ENCODE measurements around the gene RIN3.

The RIN3 gene

DNA sequence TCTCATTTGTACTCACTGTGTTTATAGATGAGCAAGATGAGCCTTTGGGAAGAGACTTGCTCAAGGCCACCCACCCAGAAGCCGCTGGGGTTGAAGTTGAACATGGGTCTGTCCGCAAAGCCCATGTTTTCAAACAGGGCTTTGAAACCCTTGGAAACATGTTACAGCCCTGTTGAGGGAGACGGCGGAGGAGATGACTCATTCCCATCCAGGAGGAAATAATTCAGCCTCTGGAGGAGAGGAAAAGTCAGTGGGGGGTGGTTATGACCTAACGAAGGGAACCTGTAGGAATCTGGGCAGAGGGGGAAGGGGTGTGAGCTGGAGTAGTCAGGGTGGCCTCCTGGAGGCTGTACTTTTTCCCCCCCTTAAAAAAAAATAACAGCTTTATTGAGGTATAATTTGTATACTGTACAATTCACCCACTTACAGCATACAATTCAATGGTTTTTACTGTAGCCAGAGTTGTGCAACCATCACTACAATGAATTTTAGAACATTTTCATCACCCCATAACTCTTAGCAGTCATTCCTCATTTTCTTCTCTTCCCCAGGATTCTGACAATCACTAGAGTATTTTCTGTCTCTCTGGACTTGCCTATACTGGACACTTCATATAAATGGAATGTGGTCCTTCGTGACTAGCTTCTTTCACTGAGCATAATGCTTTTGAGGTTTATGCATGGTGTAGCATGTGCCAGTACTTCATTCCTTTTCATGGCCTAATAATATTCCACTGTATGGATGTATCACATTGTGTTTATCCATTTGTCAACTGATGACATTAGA is 1.9 kb upstream of the RIN3 start:
- Histone ChIP-seq H3K9me3 (replicated peaks in 1 of 11) (no peaks in the 10 kb centered on the region), H3K4me2 (peak overlapping the region in 2 of 11 experiments; percentile 25 to 33; a peak in 3 of 22 replicates), H3K36me3 (no peaks in the 10 kb centered on the region), H3K9ac (no peak overlapping the region), H3K27me3 (peaks cover 0 to 40% (median 13%) of the 10 kb centered on the region in 11 experiments; a peak in 16 of 22 replicates), H4K20me1 (peaks cover 0 to 21% (median 0%) of the 10 kb centered on the region in 11 experiments; a peak in 7 of 22 replicates), H3K4me3 (no peak overlapping the region), H3K4me1 (peaks cover 41 to 61% (median 52%) of the 10 kb centered on the region in 10 experiments), H3K27ac (no peak overlapping the region)
- TF ChIP-seq Cebpa-rat (IDR thresholded peaks at IDR 0.05) = no peak

DNA sequence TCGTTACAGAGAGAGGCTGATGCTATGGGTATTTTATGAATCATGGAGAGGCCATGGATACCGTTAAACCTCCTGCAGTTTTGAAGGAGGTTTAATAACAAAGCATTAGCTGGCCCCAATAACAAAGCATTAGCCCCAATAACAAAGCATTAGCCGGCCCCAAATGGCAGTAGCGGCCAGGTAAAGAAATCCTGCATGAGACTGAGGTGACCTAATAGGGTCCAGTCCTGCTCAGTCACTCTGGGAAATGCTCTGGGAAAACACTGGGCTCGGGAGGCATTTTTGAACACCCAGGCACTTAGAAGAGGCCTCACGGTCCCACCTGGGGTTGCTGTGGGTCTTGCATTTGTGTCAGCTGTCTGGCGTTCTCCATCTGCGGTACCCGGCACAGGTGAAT is 776 bp upstream of the RIN3 start:
- Histone ChIP-seq H3K27ac (peak overlapping the region in 9 of 11 experiments; percentile 82 to 95 (median 90); a peak in 15 of 22 replicates), H3K4me2 (peak overlapping the region; percentile 90 to 100 (median 97)), H3K4me3 (peak overlapping the region; percentile 61 to 83 (median 72); a peak in 19 of 20 replicates), H3K9me3 (replicated peaks in 1 of 11) (no peaks in the 10 kb centered on the region), H3K4me1 (peaks cover 30 to 61% (median 43%) of the 10 kb centered on the region in 10 experiments), H4K20me1 (peaks cover 0 to 27% (median 0%) of the 10 kb centered on the region in 11 experiments; a peak in 7 of 22 replicates), H3K9ac (peak overlapping the region; percentile 85 to 98 (median 90); a peak in 21 of 22 replicates), H3K36me3 (no peaks in the 10 kb centered on the region), H3K27me3 (peaks cover 0 to 40% (median 13%) of the 10 kb centered on the region in 11 experiments; a peak in 16 of 22 replicates)
- TF ChIP-seq Cebpa-rat (IDR thresholded peaks at IDR 0.05) = no peak

DNA sequence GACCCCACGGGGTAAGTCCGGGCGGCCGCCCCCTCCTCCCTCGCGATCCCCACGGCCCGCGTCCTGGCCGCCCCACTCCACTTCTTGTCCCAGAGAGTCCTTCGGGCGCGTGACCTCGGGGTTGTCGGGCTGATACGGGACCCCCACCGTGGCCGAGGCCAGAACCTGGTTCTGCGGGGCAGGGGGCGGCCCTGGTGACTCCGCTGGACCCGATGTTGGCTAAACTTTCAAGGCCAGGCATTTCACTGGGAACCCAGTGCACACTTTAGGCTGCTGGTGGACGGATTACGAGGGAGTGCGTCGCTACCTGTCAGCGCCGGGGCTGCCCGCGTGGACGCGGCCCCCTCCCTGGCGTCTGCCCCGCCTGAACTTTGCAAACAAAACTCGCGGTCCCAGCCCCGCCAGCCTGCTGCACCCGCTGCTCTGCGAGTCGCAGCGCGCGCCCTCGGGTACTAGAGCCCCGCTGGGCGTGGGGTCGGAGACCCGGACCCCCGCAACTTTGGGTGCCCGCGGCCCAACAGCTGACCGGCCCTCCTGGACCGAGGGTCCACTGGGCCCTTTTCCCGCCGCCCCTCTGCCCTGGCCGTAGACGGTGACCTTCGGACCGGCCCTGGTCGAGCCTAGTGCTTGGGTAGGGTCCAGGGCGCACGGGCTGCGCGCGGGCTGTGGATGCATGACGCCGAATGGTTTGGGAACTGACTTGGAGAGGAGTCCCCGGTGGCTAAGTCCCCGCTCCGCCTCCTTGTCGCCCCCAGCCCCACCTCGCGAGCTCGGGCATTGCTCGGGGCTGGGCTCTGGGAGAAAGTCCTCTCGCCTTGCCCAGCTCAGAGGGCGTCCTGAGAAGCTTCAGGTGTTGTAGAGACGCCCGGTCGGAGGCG is 624 bp downstream of the RIN3 start:
- Histone ChIP-seq H3K9me3 (replicated peaks in 1 of 11) (no peaks in the 10 kb centered on the region), H3K27ac (peak overlapping the region; percentile 82 to 95 (median 90)), H4K20me1 (peaks cover 0 to 35% (median 6%) of the 10 kb centered on the region in 11 experiments; a peak in 9 of 22 replicates), H3K36me3 (no peaks in the 10 kb centered on the region), H3K9ac (peak overlapping the region; percentile 85 to 98 (median 90)), H3K4me1 (peaks cover 30 to 71% (median 43%) of the 10 kb centered on the region in 10 experiments), H3K4me2 (peak overlapping the region; percentile 90 to 100 (median 97)), H3K27me3 (peaks cover 0 to 29% (median 13%) of the 10 kb centered on the region in 11 experiments; a peak in 16 of 22 replicates), H3K4me3 (peak overlapping the region; percentile 61 to 83 (median 72))
- TF ChIP-seq Cebpa-rat (IDR thresholded peaks at IDR 0.05) = no peak

DNA sequence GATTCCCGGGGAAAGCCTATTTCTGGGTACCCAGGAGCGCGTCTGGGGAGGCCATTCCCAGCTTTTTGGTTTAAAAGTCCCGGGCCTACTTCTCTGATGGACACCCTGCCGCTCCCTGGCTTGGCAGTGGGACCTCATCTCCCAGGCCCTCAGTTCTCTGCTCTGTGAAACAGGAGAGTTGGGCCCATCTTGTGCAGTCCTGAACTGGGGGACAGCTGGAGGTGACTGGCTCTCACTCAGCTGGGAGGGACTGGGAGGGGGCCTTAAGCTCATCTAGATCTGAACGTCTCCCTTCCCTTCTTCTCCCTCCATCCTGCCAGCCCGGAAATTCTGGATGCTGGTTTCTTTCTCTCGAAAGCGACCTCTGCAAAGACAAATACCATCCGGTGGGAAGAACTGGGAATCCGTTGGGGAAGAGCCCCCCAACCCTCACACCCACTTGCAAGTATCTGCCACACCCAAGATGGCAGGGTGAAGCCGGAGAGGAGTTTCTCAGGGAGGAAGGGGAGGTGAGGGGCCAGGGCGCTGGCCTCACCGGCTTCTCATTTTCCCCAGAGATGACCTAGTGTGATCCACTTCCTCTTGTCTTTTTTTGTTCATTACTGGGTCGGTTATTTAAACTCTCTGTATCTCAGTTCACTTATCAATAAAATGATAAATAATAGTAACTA is 1.4 kb downstream of the RIN3 start:
- peak overlapping the region; percentile 90 to 100 (median 97) for H3K4me2 ChIP-seq
- H4K20me1 ChIP-seq = peaks cover 0 to 43% (median 12%) of the 10 kb centered on the region in 11 experiments; a peak in 10 of 22 replicates
- peak overlapping the region in 6 of 11 experiments; percentile 85 to 95 (median 92); a peak in 4 of 22 replicates for H3K27ac ChIP-seq
- peaks cover 0 to 24% (median 10%) of the 10 kb centered on the region in 11 experiments; a peak in 15 of 22 replicates for H3K27me3 ChIP-seq
- no peaks in the 10 kb centered on the region for H3K9me3 ChIP-seq (replicated peaks in 1 of 11)
- H3K36me3 ChIP-seq = no peaks in the 10 kb centered on the region
- TF ChIP-seq Cebpa-rat (IDR thresholded peaks at IDR 0.05) = no peak
- H3K9ac ChIP-seq = peak overlapping the region in 10 of 11 experiments; percentile 85 to 98 (median 90); a peak in 15 of 22 replicates
- H3K4me1 ChIP-seq = peaks cover 33 to 78% (median 51%) of the 10 kb centered on the region in 10 experiments
- H3K4me3 ChIP-seq = peak overlapping the region; percentile 61 to 83 (median 72); a peak in 18 of 20 replicates

DNA sequence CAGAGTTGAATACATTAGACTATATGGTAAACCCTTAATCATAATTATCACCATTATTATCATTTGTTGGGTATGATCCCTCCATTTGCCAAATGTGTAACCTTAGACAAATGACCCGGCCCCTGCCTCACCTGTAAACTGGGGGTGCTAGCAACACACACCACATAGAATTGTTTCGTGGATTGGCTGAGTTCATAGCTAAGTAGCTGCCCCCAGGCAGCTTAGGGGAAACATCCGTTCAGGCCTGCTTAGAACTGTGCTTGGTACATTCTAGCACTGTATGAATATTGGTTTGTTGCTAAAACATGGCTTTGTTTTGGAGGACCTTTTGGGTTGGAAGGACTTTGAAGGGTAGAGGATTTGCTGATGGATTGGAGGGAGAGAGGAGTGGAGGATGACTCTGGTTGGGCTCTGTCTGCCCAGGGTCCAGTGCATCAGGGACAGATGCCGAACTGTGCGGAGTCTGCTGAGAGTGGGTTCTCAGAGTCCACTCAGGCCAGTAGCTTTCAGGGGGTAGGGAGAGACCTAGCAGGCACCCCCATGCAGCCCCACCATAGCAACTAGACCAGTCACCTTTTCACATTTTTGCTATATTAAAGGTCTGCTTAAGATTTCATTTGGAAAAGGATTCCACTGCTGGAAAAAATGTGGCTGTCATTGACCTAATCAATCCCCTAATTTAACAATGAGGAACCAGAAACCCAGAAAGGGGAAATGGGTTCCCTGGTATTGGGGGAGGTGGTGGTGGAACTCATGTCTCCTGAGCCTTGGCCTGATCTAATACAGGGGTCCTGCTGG is 2.2 kb downstream of the RIN3 start:
- no peak for TF ChIP-seq Cebpa-rat (IDR thresholded peaks at IDR 0.05)
- H3K9me3 ChIP-seq (replicated peaks in 1 of 11) = no peaks in the 10 kb centered on the region
- peak overlapping the region in 1 of 10 experiments; percentile 79; a peak in 3 of 20 replicates for H3K4me3 ChIP-seq
- peak overlapping the region in 3 of 11 experiments; percentile 17 to 94 (median 93); a peak in 3 of 22 replicates for H3K9ac ChIP-seq
- H3K27ac ChIP-seq = peak overlapping the region in 2 of 11 experiments; percentile 2 to 32; a peak in 4 of 22 replicates
- H3K4me1 ChIP-seq = peaks cover 35 to 85% (median 54%) of the 10 kb centered on the region in 10 experiments
- peaks cover 0 to 50% (median 12%) of the 10 kb centered on the region in 11 experiments; a peak in 10 of 22 replicates for H4K20me1 ChIP-seq
- H3K4me2 ChIP-seq = peak overlapping the region; percentile 90 to 100 (median 97); a peak in 21 of 22 replicates
- peaks cover 0 to 5% (median 0%) of the 10 kb centered on the region in 11 experiments; a peak in 1 of 22 replicates for H3K36me3 ChIP-seq
- peaks cover 0 to 24% (median 9%) of the 10 kb centered on the region in 11 experiments; a peak in 14 of 22 replicates for H3K27me3 ChIP-seq

DNA sequence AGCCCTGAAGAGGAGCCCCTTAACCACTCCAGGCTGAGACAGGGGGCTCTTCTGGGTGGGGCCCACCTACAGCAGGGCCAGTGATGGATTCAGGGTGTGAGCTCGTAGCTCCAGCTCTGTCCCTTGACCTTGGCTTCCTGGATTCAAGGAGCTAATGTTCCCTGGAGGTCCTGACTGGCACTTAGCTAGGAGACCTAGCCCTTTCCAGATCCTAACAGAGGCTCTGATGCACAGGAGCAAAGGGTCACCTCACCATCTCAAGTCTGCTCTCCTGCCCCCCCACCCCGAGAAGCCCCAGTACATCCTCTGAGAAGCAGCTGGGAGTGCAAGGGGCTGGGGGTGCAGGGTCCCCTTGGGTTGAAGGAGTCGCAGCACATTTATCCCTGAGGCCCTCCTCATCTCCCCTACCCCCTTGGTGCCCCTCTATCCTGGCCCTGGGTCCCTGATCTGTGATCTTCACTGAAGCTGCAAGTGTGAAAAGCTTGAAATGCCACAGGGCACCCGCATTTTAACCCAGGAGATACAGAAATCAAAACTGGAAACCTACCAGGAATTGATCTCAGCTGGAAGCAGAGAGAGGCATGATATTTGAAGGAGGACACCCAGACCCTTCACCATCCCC is 2.9 kb downstream of the RIN3 start:
- Histone ChIP-seq H3K9ac (peak overlapping the region in 1 of 11 experiments; percentile 7; a peak in 2 of 22 replicates), H3K27me3 (peaks cover 0 to 24% (median 9%) of the 10 kb centered on the region in 11 experiments; a peak in 14 of 22 replicates), H3K36me3 (peaks cover 0 to 10% (median 0%) of the 10 kb centered on the region in 11 experiments; a peak in 1 of 22 replicates), H3K4me2 (peak overlapping the region in 10 of 11 experiments; percentile 29 to 100 (median 97); a peak in 16 of 22 replicates), H3K4me3 (no peak overlapping the region), H3K4me1 (peaks cover 35 to 81% (median 54%) of the 10 kb centered on the region in 10 experiments), H3K9me3 (replicated peaks in 1 of 11) (no peaks in the 10 kb centered on the region), H3K27ac (no peak overlapping the region; a peak in 2 of 22 replicates), H4K20me1 (peaks cover 0 to 56% (median 13%) of the 10 kb centered on the region in 11 experiments; a peak in 10 of 22 replicates)
- TF ChIP-seq Cebpa-rat (IDR thresholded peaks at IDR 0.05) = no peak

Data from BLaER1 treated with 17β-estradiol and CSF1 and Interleukin-3, amounts not matched to agents 10 nM and 100 nM (cell line).